ENCODE measurements around the gene SFT2D1. TPM values are rescaled to one million over a fixed set of nuclear protein-coding genes. Genes with fewer than 3 reads are reported as not detected.
A peak's percentile ranks its signal among the peaks of the same experiment; 100 is the strongest.

Gene SFT2D1
- polyA plus RNA-seq, 1 experiment = 76.5 TPM

DNA sequence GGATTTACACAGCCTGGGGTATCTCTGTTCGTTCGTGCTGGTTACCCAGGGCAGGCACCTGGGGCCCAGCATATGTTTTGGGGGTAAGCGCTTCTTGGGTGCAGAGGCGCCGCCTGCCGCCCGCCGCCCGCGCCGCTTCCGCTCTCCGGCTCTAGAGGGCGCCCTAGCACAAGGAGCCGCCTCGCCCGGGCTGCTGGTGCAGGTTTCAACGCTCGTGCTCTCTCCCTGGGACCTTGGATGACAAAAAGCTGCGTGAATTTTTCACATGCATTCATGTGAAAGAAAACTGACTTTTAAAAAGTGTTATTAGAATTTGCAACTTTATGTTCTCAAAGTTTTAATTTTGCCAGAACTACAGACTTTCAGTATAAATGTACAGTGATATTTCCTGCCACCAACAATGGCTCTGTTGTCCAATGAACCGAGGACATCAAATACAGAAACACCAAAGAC lies 66.6 kb downstream of the SFT2D1 start:
- ChIA-PET CTCF (interaction anchor here (0.6 to 4.7 kb wide), 24 partner anchors 9 to 170 kb away, joined by 3 to 122 read pairs (median 4); no protein-coding TSS in a partner anchor), POLR2A (no interaction called here)
- no peak overlapping the region for H3K27ac ChIP-seq (ENCODE audit: low read depth, low read length)
- H3K4me3 ChIP-seq (ENCODE audit: low read depth, low read length) = no peak overlapping the region
- peaks cover 3% of the 10 kb centered on the region for H3K27me3 ChIP-seq (ENCODE audit: control insufficient read depth, insufficient read depth, low read length)
- H3K9me3 ChIP-seq (ENCODE audit: control insufficient read depth, insufficient read depth, low read length) = no peaks in the 10 kb centered on the region; the same call in 1 of the 2 replicates
- peak; percentile 99 for TF ChIP-seq CTCF (IDR thresholded peaks at IDR 0.05; ENCODE audit: low read depth, low read length)
- no peak for DNase-seq (ENCODE audit: low read depth, low spot score)

GRCh38 chr6:166274739-166275370 lies 67.5 kb downstream of the SFT2D1 start:
- H3K4me3 ChIP-seq (ENCODE audit: low read depth, low read length) = no peak overlapping the region
- H3K27me3 ChIP-seq (ENCODE audit: control insufficient read depth, insufficient read depth, low read length) = no peaks in the 10 kb centered on the region
- no peak for DNase-seq (ENCODE audit: low read depth, low spot score)
- ChIA-PET CTCF (interaction anchor here (0.9 to 4.7 kb wide), 2 partner anchors 10 to 125 kb away, joined by 3 to 122 read pairs; no protein-coding TSS in a partner anchor), POLR2A (no interaction called here)
- no peak overlapping the region for H3K27ac ChIP-seq (ENCODE audit: low read depth, low read length)
- H3K9me3 ChIP-seq (ENCODE audit: control insufficient read depth, insufficient read depth, low read length) = no peaks in the 10 kb centered on the region; the same call in 1 of the 2 replicates
- TF ChIP-seq CTCF (IDR thresholded peaks at IDR 0.05; ENCODE audit: low read depth, low read length) = no peak

GRCh38 chr6:166274163-166274562 lies 68.2 kb downstream of the SFT2D1 start:
- no peak for TF ChIP-seq CTCF (IDR thresholded peaks at IDR 0.05; ENCODE audit: low read depth, low read length)
- DNase-seq (ENCODE audit: low read depth, low spot score) = no peak
- Histone ChIP-seq H3K27ac (ENCODE audit: low read depth, low read length) (no peak overlapping the region), H3K4me3 (ENCODE audit: low read depth, low read length) (no peak overlapping the region), H3K9me3 (ENCODE audit: control insufficient read depth, insufficient read depth, low read length) (no peaks in the 10 kb centered on the region; the same call in 1 of the 2 replicates), H3K27me3 (ENCODE audit: control insufficient read depth, insufficient read depth, low read length) (no peaks in the 10 kb centered on the region)
- CTCF ChIA-PET = interaction anchor here (0.6 to 4.7 kb wide), 3 partner anchors 11 to 126 kb away, joined by 3 to 122 read pairs (median 3); no protein-coding TSS in a partner anchor
- POLR2A ChIA-PET = no interaction called here

DNA sequence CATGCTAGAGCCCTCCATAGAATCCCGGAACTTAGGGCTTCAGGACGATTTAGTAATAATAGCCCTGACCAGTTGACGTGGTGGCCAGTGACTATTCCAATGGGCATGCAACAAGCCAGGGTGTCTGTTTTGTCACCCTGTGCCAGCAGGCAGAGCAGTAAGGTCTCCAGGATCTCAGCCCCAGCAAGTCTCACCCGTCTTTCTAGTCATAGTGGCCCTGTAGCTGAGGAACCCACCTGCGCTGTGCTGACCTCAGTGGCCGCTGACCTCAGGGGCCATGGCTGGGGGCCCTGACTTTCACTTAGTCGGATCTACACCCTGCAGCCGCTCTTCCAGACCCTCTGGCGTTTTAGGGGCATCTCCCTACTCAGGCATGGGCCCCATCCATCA lies 71.0 kb downstream of the SFT2D1 start:
- CTCF ChIA-PET = interaction anchor here (1.8 kb wide), 1 partner anchor 130 kb away, joined by 6 read pairs; no protein-coding TSS in a partner anchor
- no peak for TF ChIP-seq CTCF (IDR thresholded peaks at IDR 0.05; ENCODE audit: low read depth, low read length)
- no peak for DNase-seq (ENCODE audit: low read depth, low spot score)
- H3K27me3 ChIP-seq (ENCODE audit: control insufficient read depth, insufficient read depth, low read length) = peaks cover 2% of the 10 kb centered on the region
- POLR2A ChIA-PET = no interaction called here
- H3K9me3 ChIP-seq (ENCODE audit: control insufficient read depth, insufficient read depth, low read length) = no peaks in the 10 kb centered on the region; the same call in 1 of the 2 replicates
- no peak overlapping the region for H3K4me3 ChIP-seq (ENCODE audit: low read depth, low read length)
- no peak overlapping the region for H3K27ac ChIP-seq (ENCODE audit: low read depth, low read length)

DNA sequence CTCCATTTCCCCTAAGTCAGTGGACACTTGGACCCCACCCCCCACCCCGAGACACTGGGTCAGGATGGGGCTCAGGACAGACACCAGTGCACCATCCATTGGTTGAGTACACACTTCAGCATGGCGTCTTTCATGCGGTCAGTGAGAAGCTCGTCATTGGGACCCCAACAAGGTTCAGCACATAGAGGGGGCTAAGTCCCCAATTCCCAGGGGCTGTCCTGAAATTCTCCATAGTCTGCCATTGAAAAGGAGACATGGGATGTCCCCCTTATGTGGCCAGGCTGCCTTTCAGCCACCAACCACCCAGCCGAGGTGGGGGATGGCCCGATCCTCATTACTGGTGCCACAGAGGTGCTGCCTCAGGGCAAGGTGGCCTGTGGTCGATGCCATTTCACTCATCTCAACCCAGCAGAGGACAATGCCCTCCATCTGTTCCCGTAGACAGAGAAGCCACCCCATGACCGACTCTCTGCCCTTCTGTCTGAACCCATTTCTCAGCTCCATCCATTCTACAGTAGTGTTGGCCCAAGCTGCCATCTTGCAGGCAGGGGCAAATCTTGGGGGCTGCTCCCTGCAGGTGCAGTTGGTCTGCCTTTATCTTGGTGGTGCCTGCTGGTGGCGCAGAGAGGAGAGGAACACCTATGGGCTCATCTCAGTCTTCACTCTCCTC lies 71.5 kb downstream of the SFT2D1 start:
- CTCF ChIA-PET = no interaction called here
- POLR2A ChIA-PET = no interaction called here

More for the DNA sequence above, 71.5 kb downstream of the SFT2D1 start:
- Histone ChIP-seq H3K4me3 (ENCODE audit: low read depth, low read length) (no peak overlapping the region), H3K27me3 (ENCODE audit: control insufficient read depth, insufficient read depth, low read length) (peaks cover 2% of the 10 kb centered on the region), H3K9me3 (ENCODE audit: control insufficient read depth, insufficient read depth, low read length) (no peaks in the 10 kb centered on the region; the same call in 1 of the 2 replicates), H3K27ac (ENCODE audit: low read depth, low read length) (no peak overlapping the region)
- no peak for DNase-seq (ENCODE audit: low read depth, low spot score)
- no peak for TF ChIP-seq CTCF (IDR thresholded peaks at IDR 0.05; ENCODE audit: low read depth, low read length)
